HL-60/S4 treated with retinoic acid at 250 ng/mL for 4 days and 3 days (cell line): ENCODE results near the gene STIM2.
"Not testable (repeated sequence)": the region's sequence is repeated elsewhere in the genome, so short reads cannot be mapped to it uniquely, and the experiment has no call there.

Experiments
- in situ Hi-C: fragments of 300-500 bp; cut with MboI; formaldehyde crosslinking; loops from 2 replicates; pipeline ENCODE4 v1.7.0; 2022; ENCODE audit warnings: low sequenced_read_pairs

The STIM2 gene

GRCh38 chr4:26866781-26867180 lies 6.1 kb downstream of the STIM2 start:
- in situ Hi-C loops: no loop called here

GRCh38 chr4:26867914-26868684 lies 7.5 kb downstream of the STIM2 start:
- in situ Hi-C loops: no loop called here

DNA sequence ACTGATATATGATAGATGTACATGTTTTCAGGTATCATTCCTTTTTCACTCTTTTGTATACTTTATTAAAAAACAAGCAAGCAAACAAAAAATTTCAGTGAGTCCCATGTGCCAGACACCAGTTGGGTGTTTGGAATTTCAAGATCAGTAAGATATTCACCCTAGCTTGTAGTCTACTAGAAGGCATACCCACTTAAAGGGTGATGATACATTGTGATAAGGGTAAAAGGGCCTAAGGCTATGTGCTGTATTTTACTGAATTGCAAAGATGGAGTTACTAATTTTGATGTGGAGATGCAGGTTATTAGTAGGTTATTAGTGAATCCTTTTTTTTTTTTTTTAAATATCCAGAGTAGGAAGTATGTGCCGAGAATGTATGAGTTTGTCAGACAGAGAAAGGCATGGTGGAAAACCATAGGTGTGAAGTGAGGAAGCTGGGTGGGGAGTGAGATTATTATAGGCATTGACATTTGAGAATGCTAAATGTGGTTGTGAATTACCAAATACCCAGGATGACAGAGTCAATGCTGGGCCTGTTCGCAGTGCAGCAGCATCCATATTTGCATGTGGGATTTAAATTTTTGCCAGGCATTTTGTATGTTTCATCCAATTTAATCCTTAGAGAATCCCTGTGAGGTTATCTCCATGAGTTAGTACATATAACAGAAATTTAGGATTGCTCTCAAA lies 10.1 kb downstream of the STIM2 start:
- in situ Hi-C loops: no loop called here

DNA sequence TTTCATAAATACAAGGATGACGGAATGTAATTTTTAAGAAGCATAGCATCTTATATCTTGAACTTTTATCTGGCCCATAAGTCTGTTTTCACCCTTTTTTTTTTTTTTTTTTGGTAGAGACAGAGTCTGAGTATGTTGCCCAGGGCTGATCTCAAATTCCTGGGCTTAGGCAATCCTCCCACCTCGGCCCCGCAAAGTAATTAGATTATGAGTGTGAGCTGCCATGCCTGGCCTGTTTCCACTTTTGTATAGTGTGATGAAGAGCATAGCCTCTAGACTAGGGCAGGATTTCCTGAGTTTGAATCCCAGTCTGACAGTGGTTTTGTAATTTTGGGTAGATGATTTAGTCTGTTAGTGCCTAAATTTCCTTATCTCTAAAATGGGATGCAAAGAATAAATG lies 11.0 kb downstream of the STIM2 start:
- in situ Hi-C loops: no loop called here

DNA sequence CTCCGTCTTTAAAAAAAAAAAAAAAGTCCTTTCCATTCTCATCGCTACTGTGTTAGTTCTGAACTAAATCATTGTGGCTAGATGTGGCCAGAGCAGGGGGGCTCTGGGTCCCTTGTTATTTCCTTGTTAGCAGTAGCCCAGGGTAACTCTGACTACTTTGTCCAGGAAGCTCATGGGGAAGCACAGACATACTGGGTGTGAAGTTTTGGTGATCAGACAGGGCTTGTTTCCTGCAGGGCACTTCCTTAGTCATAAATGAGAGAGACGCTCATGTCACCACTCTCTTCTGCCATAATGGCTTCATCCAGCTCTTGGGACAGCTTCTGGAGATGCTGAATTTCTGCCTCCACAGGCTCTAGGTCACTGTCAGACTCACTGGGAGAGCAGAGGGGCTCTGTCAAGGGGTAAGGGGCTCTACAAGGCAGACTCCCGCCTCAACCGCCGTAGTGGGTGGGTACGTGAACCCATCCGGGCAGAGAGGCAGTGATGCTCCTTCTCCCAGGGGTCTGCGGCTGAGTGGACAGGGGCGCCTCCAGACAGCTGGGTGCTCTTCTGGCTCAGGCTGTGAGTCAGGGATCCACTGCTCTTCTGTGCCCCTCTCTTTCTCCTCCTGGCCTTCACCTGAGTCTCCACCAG lies 12.9 kb downstream of the STIM2 start:
- in situ Hi-C loops: no loop called here

- in situ Hi-C loops: no loop called here
These were observed 13.5 kb downstream of the STIM2 start for GRCh38 chr4:26874110-26874509.

DNA sequence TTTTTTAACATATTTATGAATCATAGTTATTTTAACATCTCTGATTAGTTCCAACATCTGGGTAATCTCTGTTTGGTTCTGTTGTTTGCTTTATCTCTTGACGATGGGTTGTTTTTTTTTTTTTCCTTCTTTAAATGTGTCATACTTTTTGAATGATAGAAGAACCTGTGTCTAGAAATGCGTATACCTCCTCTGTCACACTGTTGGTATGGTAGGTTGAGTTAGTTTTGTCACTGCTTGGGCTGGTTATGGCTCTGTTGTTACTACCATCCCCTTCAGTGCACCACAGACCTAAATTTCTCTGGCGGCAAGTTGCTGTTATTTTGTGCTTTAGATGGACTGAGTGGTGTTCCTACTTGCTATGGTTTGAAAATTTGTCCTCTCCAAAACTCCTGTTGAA lies 16.8 kb downstream of the STIM2 start:
- in situ Hi-C loops: no loop called here

- in situ Hi-C loops: no loop called here
These were observed 17.3 kb downstream of the STIM2 start for GRCh38 chr4:26877961-26878360.

DNA sequence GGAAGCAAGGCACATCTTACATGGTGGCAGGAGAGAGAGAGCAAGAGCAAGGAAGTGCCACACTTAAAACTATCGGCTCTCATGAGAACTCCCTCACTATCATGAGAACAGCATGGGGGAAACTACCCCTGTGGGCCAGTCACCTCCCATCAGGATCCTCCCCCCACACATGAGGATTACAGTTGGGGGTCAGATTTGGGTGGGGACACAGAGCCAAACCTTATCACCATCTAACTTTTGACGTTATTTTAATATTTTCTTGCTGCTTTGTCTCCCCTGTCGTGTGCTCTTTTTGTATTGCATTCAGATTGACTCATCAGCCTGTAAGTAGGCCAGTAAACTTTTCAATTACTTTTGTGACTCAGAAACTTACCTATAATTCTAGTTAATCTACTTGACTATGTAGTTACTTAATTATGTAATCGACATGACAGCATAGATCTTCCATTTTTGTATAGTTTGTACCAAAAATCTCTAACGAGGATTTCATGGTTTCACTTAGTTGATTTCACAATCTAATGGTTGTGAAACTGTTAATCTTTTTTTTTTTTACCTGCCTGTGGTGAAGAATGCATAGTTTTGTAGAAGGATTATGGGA lies 18.3 kb downstream of the STIM2 start:
- in situ Hi-C loops: no loop called here

DNA sequence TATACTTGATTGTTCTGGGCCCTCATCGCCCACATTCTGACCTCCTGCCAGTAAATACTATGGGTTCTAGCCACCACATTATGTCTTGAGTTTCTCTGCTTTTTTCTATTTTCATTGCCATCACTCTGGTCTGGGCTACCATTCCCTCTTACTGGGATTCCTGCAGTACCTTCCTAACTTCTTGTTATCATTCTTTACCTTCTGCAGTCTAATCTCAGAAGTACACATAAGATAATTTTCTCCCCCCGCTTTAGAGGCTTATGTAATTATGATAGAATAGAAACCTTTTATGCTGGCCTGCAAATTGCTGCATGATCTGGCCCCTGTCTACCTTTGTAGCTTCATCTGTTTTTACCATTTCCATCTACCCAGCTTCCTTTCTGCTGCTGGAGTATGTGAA lies 19.2 kb downstream of the STIM2 start:
- in situ Hi-C loops: no loop called here

DNA sequence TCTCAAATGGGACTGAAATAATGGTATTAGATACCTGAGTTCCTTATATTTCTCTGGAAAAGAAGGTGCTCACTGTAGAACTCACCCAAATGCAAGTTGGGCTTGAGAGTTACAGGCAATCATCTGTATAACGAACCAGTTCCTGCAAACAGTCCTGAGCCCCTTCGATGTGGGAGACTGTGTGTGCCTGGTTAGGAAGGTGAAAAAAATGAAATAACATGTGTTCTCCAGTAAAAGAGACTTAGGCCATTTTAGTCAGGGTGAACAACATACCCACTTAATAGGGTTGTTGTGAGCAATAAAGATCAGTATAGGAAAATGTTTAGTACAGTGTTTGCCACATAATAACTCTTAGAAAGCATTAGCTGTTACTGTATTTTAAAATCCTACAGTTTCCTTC lies 23.4 kb downstream of the STIM2 start:
- in situ Hi-C loops: no loop called here

GRCh38 chr4:26884486-26884988 lies 23.9 kb downstream of the STIM2 start:
- in situ Hi-C loops: no loop called here

DNA sequence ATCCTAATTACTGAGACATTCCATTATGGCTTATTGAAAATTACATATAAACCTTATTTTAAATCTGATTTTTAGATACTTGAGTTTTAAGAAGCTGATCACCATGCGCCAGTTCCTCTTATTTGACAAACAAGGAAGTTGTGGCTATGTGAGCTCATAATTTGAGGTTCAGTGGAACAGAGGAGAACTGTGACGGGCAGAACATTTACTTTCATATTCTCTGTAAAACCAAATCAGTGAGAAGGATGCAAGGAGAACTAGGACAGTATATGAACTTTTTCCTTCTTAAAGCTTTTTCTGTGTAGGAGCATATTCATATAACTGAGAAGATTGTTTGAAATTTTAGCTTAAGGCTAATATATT lies 25.3 kb downstream of the STIM2 start:
- in situ Hi-C loops: no loop called here

DNA sequence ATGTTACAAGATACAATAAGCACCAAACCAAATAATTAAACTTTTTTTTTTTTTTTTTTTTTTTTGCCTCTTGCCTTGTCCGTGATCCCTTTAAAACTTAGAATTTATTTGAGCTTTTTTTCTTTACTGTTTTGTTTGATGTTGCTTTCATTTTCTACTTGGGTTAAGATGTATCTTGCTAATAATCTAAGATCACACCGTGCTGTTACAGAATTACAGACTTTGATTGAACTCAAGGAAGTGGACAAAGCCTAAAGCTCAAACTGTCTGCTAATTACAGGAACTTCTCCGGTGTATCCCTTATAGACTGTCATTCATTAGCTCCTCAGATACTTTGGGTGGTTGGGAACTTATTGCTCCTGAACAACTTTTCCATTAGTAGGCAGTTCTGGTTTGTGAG lies 26.5 kb downstream of the STIM2 start:
- in situ Hi-C loops: no loop called here

DNA sequence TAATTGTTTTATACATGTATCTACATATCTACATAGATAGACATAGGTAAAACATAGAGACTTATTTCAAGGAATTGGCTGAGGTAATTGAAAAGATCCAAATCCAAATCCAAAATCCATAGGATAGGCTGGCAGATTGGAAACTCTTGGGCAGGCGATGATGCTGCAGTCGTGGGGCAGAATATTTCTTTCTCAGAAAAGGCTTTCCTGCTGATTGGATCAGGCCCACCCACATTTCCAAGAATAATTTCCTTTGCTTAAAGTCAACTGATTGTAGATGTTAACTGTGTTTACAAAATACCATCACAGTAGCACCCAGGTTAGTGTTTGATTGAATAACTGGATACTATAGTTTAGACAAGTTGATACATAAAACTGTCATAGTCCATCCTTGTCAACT lies 27.2 kb downstream of the STIM2 start:
- in situ Hi-C loops: no loop called here

- in situ Hi-C loops: no loop called here
These were observed 28.7 kb downstream of the STIM2 start for GRCh38 chr4:26889356-26889755.

DNA sequence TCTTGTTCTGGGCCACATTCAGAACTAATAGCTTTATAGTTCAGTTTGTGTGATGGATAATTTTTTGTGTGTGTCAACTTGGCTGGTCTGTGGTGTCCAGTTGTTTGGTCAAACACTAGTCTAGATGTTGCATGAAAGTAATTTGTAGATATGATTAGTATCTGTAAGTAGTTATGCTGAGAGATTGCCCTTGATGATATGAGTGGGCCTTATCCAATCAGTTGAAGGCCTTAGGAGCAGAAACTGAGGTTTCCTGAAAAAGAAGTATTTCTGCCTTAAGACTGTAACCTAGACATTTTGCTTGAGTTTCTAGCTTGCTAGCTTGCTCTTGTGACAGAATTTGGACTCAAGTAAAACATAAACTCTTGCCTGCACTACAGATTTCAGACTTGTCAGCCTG lies 30.4 kb downstream of the STIM2 start:
- in situ Hi-C loops: no loop called here

DNA sequence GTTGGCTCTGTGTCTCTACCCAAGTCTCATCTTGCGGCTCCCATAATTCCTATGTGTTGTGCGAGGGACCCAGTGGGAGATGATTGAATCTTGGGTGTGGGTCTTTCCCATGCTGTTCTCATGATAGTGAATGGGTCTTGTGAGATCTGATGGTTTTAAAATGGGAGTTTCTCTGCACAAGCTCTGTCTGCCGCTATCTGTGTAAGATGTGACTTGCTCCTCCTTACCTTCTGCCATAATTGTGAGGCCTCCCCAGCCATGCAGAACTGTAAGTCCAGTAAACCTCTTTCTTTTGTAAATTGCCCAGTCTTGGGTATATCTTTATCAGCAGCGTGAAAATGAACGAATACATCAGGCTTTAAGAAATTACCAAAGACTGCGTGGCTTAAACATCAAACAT lies 31.2 kb downstream of the STIM2 start:
- in situ Hi-C loops: no loop called here

DNA sequence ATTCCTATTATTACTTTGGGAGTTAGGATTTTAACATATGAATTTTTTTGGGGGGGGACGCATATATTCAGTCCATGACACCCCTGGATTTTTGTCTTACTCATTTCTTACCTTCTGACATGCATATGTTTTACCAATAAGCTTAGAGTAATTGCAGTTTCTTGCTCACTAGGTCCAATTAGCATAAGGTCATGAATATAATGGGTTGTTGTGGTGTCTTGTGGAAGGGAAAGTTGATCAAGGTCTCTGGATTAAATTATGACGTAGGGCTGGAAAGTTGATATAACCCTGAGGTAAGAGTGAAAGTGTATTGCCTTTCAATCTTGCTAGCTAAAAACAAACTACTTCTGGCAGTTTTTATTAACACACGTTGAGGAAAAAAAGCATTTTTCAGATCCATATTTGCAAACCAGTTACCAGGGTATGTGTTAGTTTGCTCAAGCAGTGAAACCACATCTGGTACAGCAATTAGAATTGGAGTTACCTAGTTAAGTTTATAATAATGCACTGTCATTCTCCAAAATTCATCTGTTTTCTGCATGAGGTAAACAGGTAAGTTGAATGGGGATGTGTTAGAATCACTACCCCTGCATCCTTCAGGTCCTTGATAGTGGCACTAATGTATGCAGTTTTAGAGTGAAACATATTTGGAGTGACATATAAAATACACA lies 32.0 kb downstream of the STIM2 start:
- in situ Hi-C loops: no loop called here

- in situ Hi-C loops: no loop called here
These were observed 32.9 kb downstream of the STIM2 start for GRCh38 chr4:26893491-26893890.

DNA sequence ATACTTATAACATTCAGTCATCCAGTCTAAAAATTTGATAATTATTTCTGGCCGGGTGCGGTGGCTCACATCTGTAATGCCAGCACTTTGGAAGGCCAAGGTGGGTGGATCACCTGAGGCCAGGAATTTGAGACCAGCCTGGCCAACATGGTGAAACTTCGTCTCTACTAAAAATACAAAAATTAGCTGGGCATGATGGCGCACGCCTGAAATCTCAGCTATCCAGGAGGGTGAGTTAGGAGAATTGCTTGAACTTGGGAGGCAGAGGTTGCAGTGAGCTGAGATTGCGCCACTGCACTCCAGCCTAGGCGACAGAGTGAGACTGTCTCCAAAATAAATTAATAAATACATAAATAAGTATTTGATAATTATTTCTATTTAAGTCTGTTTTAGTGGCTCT lies 34.2 kb downstream of the STIM2 start:
- in situ Hi-C loops: not testable (repeated sequence)
